Stimulated activated CD8-positive, alpha-beta memory T cell treated with anti-CD3 and anti-CD28 coated beads, Interleukin-7, amount 100 ng/mL, for 48 hours (primary cell): ENCODE data around the gene FMN2.
"Not testable (repeated sequence)": the region's sequence is repeated elsewhere in the genome, so short reads cannot be mapped to it uniquely, and the experiment has no call there.

Source experiments
- DNase-seq, 2 donors: peaks; one replicate each; pipeline ENCODE4 v3.0.0-alpha.2; 2020; ENCODE audit warnings: low read depth in 1 of 2; ENCODE audit errors: extremely low read depth in 1 of 2

FMN2 gene

GRCh38 chr1:240244968-240245628 lies 153.4 kb downstream of the FMN2 start:
- no peak for DNase-seq

GRCh38 chr1:240245629-240246020 lies 153.9 kb downstream of the FMN2 start:
- no peak for DNase-seq

DNA sequence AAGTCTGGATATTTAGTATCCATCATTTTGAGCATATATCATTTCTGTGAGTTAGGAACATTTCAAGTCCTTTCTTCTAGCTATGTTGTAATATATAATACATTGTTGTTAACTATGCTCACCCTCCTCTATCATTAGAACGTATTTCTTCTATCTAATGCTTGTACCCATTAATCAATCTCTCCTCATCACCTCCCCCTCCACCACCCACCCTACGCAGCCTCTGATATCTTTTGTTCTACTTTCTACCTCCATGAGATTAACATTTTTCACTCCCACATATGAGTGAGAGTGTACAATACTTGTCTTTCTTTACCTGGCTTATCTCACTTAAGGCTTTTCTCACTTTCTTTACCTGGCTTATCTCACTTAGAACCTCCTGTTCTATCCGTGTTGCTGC lies 156.2 kb downstream of the FMN2 start:
- no peak for DNase-seq

GRCh38 chr1:240254006-240254405 lies 162.3 kb downstream of the FMN2 start:
- DNase-seq = no peak

- no peak for DNase-seq
Observed at GRCh38 chr1:240254778-240255291, 163.2 kb downstream of the FMN2 start.

DNA sequence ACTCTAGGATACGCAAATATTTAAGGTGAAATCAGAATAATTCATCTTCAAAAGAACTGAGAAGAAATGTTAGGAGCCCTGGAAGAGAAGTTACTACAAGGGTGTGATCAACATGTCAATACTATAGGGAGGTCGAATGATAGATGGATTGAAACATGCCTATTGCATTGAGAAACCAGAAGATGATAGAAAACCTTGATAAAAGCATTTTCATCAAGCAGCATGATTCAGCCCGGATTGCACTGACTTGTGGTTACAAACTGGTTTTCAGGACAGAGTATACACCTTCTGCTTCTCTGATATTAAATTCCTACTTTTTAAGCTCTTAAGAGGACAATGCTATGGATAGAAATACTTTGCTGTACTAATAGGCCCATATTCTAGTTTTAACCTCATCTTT lies 164.2 kb downstream of the FMN2 start:
- DNase-seq = no peak

DNA sequence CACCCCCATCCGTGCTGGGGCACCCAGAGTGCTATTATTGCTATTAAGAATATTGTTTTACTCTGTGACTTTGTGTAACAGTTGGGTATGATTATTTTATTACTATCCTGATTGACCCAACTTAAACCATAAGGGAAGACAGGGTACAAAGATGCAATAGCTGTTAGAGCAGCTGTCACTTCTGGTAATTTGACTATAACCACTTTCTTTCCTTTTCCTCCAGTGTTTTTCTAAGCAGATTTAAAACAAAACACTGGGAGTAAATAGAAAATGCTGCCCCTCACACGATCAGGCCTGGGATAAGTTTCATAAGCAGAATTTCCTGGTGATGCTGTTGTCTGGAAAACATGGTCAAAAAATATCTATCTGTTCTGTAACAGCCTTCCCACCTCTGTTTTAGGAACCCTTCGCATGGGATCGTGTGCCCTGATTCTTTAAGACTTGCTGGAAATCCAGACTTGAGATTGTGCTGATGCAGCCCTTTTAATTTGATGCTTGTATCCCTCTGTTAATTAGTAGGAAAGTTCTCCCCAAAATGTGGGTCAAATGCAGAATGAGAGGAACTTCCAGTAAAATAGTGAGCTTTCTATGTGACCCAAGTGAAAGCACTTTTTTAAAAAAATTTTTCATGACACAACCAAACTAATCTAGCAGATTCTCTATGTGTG lies 165.3 kb downstream of the FMN2 start:
- no peak for DNase-seq

- DNase-seq = no peak
Observed at GRCh38 chr1:240258910-240259309, 167.2 kb downstream of the FMN2 start.

- not testable (repeated sequence) for DNase-seq
Observed at GRCh38 chr1:240264494-240264893, 172.8 kb downstream of the FMN2 start.

GRCh38 chr1:240271081-240271480 lies 179.4 kb downstream of the FMN2 start:
- DNase-seq = no peak

DNA sequence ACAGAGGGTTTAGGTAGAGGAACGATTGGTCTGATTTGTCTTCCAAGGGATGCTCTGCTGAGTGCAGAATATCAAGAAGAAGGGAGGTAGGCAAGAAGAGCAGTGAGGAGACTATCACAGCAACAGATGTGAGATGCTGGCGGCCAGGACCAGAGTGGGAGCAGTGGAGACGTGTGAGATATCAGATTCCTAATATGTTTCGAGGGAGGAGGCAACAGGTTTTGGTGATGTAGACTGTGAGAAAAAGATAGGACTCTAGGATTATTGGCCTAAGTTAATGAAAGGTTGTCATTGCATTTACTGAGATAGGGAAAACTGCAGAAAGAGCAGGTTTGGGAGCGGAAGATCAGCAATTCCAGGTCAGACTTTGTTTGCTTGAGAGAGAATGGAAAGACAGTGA lies 182.9 kb downstream of the FMN2 start:
- no peak for DNase-seq

GRCh38 chr1:240275219-240275618 lies 183.5 kb downstream of the FMN2 start:
- DNase-seq = not testable (repeated sequence)

DNA sequence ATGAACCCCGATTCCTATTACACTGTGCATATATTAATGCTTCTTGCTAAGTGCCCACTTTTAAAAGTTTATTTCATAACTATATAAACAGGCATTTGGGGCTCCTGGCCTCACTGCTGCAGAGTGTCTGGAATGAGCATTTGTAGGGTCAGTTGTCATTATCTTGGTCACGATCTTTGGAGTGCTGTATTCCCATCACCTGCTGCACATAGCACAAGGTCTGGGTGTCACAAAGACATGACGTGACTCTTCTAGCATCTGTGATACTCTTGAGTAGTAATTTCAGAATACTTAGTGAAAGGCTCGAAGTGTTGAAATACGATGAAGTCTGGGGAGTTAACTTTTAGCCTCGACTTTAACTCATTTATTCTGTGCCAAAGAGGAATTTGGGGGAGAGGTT lies 186.4 kb downstream of the FMN2 start:
- DNase-seq = no peak

GRCh38 chr1:240280560-240281322 lies 189.1 kb downstream of the FMN2 start:
- no peak for DNase-seq

GRCh38 chr1:240282061-240282830 lies 190.6 kb downstream of the FMN2 start:
- no peak for DNase-seq

- no peak for DNase-seq
Observed at GRCh38 chr1:240284656-240285414, 193.2 kb downstream of the FMN2 start.

DNA sequence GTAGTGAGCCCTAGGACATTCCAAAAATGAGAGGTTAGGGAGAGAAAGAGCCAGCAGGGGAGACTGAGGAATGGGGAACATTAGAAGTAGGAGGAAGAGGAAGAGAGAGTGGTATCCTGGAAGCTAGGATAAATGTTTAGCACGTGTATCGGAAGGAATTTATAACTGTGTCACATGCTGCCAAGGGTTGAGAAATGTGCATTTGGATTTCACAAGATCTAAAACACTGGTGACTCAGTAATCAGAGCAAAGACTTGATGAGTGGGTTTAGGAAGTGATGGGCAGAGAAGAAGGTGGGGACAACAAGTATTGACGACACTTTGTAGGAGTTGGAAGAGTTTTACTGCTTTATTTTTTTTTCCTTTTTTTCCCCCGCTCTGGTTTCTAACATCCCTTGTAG lies 193.9 kb downstream of the FMN2 start:
- DNase-seq = no peak

DNA sequence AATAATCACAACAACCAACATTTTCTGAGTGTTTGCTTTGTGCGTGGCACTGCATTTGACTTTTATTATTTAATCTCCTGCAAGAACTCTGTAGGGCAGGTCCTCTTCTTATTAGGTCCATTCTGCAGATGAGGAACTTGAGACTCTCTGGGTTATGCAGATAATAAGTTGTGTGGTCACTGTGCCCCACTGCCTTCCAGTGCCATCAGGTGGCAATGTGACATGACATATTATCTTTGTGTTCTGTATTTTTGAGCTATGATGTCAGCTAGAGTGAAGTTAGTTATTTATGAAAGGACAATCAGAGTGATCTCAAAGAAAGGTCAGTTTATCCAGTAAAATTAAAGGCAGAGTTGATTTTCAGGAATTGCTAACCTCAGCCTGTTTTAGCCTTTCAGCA lies 196.0 kb downstream of the FMN2 start:
- no peak for DNase-seq

- no peak for DNase-seq
Observed at GRCh38 chr1:240293706-240294105, 202.0 kb downstream of the FMN2 start.

GRCh38 chr1:240294566-240294965 lies 202.9 kb downstream of the FMN2 start:
- no peak for DNase-seq
